ENCODE data around the gene AIFM2.

AIFM2 gene

DNA sequence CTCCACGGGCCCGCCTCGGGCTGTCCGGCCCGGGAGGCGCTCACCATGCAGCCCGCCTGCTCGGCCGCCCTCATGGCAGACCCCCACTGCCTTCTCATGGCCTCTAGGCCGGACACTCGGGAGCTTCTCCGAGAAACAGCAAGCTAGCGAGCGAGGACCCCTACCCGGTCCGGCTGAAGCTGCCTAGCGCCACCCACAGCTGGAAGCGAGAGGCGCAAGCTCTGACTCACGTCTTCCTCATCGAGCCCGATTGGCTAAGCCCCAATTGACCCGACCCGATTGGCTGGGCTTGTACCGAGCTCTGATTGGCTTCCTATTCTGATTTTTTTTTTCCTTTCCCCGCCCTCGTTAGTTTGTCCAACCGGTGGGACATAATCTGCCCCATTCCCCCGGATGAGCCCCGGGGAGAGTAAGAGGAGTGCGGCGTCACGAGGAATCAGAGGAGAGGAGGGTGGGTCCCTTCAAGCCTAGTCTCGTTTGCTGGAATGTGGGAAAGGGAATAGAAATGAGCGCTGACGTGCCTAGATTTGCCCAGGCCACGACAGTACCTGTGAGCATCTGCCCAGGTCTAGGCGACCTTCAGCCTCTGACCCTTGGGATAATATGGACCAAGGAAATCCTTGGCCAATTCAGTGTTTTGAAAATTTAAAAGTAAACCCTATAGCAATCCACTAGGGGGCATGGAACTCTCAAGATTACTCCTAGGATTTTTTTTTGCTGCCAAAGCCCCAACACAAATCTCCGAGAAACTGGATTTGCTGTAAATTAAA, 14.0 kb upstream of the AIFM2 start, which contains the start of gene TYSND1:
TYSND1 (minus strand) TSS at position 212 of the 770 bp plus-strand sequence; CDS start at position 98, 114 bp downstream.
- peak; percentile 91 for FAIRE-seq
- peak; percentile 95 for DNase-seq (ENCODE audit: low spot score)

GRCh38 chr10:70145666-70146488, 13.3 kb upstream of the AIFM2 start:
- DNase-seq (ENCODE audit: low spot score) (peak; percentile 42), FAIRE-seq (no peak)

DNA sequence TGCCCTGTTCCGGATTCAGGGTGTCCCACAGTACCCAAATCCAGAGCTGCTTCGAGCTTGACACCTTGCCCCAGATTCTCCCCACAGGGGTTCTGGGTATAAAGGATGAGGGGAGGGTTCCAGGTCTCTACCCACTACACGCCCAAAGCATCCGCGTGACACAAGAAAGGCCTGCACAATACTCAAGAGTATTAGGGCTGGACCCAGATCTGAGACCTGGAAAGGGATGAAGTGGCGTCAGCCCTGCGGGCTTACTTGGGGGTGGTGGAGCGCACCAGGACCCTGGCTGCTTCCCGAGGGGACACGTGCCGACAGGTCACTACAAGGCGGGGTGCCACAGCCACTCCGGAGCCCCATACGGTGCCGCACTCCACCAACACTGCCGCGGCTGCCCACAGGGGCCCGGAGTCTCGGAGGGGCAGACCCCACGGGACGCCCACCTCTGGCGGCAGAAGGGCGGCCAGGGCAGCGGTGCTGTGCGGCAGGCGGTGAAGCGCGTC, 12.6 kb upstream of the AIFM2 start:
- FAIRE-seq (no peak), DNase-seq (ENCODE audit: low spot score) (no peak)

- FAIRE-seq (no peak), DNase-seq (ENCODE audit: low spot score) (no peak)
Measured at GRCh38 chr10:70144372-70145110, 11.9 kb upstream of the AIFM2 start.

- FAIRE-seq (no peak), DNase-seq (ENCODE audit: low spot score) (no peak)
Measured at GRCh38 chr10:70142555-70142954, 9.9 kb upstream of the AIFM2 start.

- DNase-seq (ENCODE audit: low spot score): no peak
- no peak for FAIRE-seq
Measured at GRCh38 chr10:70140297-70140696, 7.7 kb upstream of the AIFM2 start.

DNA sequence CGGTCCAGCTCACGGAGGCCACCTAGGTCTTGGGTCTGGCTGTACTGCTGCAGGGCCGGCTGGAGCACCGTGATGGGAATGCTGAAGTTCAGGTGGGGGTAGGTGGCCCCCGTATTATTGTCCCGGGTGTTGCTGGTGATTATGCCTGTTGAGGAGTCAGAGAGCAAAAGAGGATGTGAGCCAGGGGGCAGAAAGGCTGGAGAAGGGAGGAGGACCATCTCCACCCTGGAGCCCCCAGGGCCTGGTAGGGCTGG, 7.3 kb upstream of the AIFM2 start:
- FAIRE-seq (no peak), DNase-seq (ENCODE audit: low spot score) (no peak)

GRCh38 chr10:70139151-70139996, 6.7 kb upstream of the AIFM2 start:
- FAIRE-seq: no peak
- no peak for DNase-seq (ENCODE audit: low spot score)

- no peak for FAIRE-seq
- DNase-seq (ENCODE audit: low spot score): no peak
Measured at GRCh38 chr10:70137927-70138883, 5.6 kb upstream of the AIFM2 start.

- DNase-seq (ENCODE audit: low spot score): no peak
- FAIRE-seq: no peak
Measured at GRCh38 chr10:70137135-70137534, 4.5 kb upstream of the AIFM2 start.

GRCh38 chr10:70135684-70136083, 3.1 kb upstream of the AIFM2 start:
- no peak for DNase-seq (ENCODE audit: low spot score)
- FAIRE-seq: no peak

- DNase-seq (ENCODE audit: low spot score): no peak
- FAIRE-seq: no peak
Measured at GRCh38 chr10:70135046-70135445, 2.4 kb upstream of the AIFM2 start.

DNA sequence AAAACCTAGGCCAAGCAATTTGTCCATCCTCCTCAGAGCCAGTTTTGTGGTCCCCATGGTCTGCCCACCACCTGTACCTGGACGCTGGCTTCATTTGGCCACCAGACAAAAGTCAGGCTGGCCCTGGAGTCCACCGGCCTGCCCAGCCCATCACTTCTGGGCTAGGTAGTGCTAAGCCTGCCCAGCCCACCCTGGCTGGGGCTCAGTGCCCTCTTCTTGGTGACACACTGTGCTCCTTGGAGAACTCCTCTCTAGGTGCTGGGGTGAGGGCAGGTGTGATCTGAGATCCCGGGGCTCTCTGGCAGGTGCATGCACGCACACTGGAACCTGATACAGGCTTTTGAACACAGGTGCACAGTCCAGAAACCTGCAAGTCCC, 1.1 kb downstream of the AIFM2 start:
- no peak for FAIRE-seq
- DNase-seq (ENCODE audit: low spot score): no peak

DNA sequence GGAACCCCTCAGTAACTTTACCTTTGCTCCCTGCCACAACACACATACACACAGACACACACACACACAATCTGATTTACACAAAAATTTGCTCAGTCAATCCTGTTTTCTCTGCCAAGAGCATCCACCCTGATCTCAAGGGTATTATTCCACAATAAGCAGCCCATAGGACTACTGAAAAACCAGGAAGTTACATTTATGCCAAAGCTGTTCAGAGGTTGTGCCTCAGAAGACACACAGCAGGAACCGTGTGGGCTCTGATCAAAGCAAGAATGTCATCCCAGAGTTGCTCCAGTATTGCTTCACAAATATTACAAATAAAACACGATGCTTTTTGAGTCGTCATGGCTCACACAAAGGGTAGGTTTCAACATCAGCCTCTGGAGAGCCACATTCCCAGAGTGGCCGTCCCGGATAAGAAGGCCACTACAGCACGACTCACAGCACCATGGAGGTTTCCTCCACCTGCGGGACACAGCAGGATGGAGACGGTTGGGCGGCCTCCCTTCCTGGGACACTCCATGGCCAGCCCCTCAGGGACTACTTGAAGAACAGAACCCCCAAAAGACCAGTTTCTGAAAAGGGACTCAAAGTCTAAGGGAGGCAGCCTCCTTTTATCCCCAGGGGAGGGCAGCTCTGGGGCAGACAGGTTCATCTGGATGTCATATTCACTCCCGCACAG, 1.6 kb downstream of the AIFM2 start:
- DNase-seq (ENCODE audit: low spot score) (peak; percentile 44), FAIRE-seq (no peak)

- FAIRE-seq: no peak
- DNase-seq (ENCODE audit: low spot score): no peak
Measured at GRCh38 chr10:70126700-70127395, 5.8 kb downstream of the AIFM2 start.

DNA sequence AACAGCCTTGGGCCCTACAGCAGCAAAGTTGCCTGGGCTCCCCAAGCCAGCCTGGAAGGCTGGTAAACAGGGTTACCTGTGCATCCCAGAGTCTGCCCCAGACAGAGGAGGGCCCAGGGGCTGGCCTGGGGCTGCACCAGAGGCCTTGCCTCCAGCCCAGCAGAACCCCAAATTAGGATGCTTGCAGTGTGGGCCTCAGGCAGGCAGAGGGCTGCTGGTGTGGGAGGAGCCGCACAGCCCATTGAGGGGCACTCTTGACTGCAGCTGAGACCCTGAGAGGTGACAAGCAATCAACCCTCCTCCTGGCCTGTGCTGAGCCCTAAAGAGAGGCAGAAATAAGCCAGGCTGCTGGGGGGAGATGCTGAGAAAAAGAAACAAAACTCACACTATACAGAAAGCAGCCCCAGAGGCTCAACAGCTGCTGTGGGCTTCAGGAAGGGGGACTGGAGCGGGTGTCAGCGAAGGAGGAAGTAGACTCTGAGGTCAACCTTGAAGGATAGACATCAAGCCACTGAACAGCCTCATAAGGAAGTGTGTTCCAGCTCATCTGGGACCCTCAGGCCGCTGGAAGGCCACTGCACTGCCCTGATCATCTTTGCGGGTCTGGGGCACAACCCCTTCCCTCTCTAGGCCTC, 6.6 kb downstream of the AIFM2 start:
- DNase-seq (ENCODE audit: low spot score): no peak
- FAIRE-seq: no peak

GRCh38 chr10:70124918-70125317, 7.7 kb downstream of the AIFM2 start:
- FAIRE-seq (no peak), DNase-seq (ENCODE audit: low spot score) (no peak)

DNA sequence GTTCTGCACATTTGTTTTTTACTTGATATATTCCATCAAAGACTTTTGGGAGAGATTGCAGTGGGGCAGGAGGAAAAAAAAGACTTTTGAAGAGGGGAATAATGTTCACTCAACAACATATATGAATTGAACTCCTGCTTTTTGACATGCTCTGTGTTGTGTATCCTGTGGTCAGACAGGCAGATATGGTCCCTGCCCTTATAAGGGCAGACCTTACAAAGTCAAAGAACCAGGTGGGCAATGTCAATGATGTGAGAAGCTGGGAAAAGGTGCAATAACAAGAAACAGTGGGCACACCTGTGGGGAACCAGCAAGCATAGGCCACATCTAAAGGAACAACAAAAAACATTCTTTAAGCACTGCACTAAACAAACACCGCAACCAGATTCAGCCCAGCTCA, 8.2 kb downstream of the AIFM2 start:
- FAIRE-seq: no peak

More for the DNA sequence above, 8.2 kb downstream of the AIFM2 start:
- no peak for DNase-seq (ENCODE audit: low spot score)

Measured in RCC 7860 (cell line).